Measurements from ENCODE around the gene DNAJA3.

DNA sequence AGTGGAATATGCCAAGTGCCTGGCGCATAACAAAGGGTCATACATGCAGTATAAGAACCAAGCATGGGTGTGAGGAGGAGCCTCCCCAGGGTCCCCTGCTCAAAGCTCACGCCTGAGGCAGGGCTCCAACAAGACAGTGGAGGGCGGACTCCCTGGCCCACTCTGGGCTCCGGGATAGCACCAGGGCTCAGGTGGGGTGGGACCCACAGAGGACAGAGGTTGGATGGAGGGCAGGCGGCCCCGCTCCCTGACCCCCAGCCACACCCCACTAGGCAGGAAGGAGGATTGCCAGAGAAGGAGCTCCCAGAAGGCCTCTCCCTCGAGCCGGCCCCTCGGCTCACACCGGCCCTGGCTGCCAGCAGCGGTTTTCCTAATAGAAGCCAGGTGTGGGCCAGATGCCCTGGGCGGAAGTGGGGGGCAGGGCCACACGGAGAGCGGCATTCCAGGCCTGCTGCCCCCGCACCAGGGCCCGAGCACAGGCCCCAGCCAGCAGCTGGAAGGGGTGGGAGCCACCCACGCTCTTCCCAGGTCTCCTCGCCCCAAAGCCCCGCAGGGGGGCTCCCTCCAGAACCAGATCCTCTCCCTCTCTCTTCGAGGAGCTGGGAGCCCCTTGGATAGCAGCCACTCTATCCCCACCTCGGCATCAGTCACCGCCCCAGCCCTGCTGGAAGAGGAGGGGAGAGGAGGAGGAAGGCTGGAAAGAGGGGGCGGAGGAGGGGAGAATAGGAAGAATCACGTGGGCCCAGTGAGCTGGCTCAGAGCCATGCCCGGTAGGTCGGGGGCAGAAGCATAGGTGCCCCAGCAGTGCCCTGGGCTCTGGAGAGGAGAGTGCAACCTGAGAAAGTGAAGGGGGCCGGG is 33.1 kb upstream of the DNAJA3 start:
- TF ChIP-seq, protein P1, sequence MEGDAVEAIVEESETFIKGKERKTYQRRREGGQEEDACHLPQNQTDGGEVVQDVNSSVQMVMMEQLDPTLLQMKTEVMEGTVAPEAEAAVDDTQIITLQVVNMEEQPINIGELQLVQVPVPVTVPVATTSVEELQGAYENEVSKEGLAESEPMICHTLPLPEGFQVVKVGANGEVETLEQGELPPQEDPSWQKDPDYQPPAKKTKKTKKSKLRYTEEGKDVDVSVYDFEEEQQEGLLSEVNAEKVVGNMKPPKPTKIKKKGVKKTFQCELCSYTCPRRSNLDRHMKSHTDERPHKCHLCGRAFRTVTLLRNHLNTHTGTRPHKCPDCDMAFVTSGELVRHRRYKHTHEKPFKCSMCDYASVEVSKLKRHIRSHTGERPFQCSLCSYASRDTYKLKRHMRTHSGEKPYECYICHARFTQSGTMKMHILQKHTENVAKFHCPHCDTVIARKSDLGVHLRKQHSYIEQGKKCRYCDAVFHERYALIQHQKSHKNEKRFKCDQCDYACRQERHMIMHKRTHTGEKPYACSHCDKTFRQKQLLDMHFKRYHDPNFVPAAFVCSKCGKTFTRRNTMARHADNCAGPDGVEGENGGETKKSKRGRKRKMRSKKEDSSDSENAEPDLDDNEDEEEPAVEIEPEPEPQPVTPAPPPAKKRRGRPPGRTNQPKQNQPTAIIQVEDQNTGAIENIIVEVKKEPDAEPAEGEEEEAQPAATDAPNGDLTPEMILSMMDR (IDR thresholded peaks at IDR 0.05): no peak
- TF ChIP-seq POLR2A (IDR thresholded peaks at IDR 0.05): no peak
